WTC11 (cell line): Measurements from ENCODE around the gene PEX11B.

ENCODE experiments used
- FOXK1 ChIP-seq: sonication (generic); formaldehyde crosslinking; IDR thresholded peaks from 2 replicates; pipeline ENCODE4 v1.8.0; 2022; ENCODE audit warnings: mild to moderate bottlenecking, moderate library complexity, missing genetic modification reagents
- IRF2 ChIP-seq: sonication (generic); formaldehyde crosslinking; IDR thresholded peaks from 2 replicates; pipeline ENCODE4 v1.8.0; 2022; ENCODE audit warnings: low read depth, missing genetic modification reagents, borderline replicate concordance
- ZNF121 ChIP-seq: sonication (generic); formaldehyde crosslinking; IDR thresholded peaks from 2 replicates; pipeline ENCODE4 v1.8.0; 2023; ENCODE audit warnings: missing genetic modification reagents
- TF ChIP-seq, protein P1 (sequence below): fragments of 200-600 bp; IDR thresholded peaks from 2 replicates; pipeline ENCODE4 v1.8.0; 2022; ENCODE audit warnings: antibody characterized with exemption
- TF ChIP-seq, protein P2 (sequence below): sonication (generic); formaldehyde crosslinking; conservative IDR thresholded peaks from 2 replicates; pipeline ENCODE4 v1.8.1; 2022; ENCODE audit warnings: mild to moderate bottlenecking, missing genetic modification reagents
- TF ChIP-seq, protein P3 (sequence below): sonication (generic); formaldehyde crosslinking; IDR thresholded peaks from 2 replicates; pipeline ENCODE4 v1.8.1; 2023; ENCODE audit warnings: mild to moderate bottlenecking, moderate library complexity, missing genetic modification reagents
- TF ChIP-seq, protein P4 (sequence below): fragments of 250-450 bp; sonication (Bioruptor Pico); IDR thresholded peaks from 2 replicates; pipeline ENCODE4 v1.9.0; 2021; ENCODE audit warnings: mild to moderate bottlenecking
- TF ChIP-seq, protein P5 (sequence below): sonication (generic); formaldehyde crosslinking; IDR thresholded peaks from 2 replicates; pipeline ENCODE4 v1.8.0; 2022; ENCODE audit warnings: mild to moderate bottlenecking, missing genetic modification reagents

DNA sequence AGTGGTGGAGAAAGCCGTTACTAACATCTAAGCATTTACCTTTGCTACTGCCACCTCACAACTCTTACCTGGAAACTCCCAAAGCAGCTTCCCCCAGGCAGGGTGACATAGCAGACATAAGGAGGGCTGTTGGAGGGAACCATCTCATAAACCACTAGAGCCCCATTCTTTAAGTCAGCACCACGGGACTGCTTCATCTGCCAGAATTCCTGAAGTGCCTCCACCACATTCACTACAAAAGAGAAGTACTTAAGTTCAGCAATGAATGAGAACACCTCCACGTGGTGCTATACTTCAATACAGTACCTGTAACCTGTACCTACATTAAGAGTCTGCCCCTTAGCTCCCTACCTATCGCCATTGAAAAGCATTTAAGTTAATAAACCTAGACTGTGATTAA lies 29.0 kb upstream of the PEX11B start:
- TF ChIP-seq, protein P1, sequence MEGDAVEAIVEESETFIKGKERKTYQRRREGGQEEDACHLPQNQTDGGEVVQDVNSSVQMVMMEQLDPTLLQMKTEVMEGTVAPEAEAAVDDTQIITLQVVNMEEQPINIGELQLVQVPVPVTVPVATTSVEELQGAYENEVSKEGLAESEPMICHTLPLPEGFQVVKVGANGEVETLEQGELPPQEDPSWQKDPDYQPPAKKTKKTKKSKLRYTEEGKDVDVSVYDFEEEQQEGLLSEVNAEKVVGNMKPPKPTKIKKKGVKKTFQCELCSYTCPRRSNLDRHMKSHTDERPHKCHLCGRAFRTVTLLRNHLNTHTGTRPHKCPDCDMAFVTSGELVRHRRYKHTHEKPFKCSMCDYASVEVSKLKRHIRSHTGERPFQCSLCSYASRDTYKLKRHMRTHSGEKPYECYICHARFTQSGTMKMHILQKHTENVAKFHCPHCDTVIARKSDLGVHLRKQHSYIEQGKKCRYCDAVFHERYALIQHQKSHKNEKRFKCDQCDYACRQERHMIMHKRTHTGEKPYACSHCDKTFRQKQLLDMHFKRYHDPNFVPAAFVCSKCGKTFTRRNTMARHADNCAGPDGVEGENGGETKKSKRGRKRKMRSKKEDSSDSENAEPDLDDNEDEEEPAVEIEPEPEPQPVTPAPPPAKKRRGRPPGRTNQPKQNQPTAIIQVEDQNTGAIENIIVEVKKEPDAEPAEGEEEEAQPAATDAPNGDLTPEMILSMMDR: no peak
- TF ChIP-seq, protein P2, sequence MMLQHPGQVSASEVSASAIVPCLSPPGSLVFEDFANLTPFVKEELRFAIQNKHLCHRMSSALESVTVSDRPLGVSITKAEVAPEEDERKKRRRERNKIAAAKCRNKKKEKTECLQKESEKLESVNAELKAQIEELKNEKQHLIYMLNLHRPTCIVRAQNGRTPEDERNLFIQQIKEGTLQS (CRISPR knock-in tag): no peak
- TF ChIP-seq, protein P3, sequence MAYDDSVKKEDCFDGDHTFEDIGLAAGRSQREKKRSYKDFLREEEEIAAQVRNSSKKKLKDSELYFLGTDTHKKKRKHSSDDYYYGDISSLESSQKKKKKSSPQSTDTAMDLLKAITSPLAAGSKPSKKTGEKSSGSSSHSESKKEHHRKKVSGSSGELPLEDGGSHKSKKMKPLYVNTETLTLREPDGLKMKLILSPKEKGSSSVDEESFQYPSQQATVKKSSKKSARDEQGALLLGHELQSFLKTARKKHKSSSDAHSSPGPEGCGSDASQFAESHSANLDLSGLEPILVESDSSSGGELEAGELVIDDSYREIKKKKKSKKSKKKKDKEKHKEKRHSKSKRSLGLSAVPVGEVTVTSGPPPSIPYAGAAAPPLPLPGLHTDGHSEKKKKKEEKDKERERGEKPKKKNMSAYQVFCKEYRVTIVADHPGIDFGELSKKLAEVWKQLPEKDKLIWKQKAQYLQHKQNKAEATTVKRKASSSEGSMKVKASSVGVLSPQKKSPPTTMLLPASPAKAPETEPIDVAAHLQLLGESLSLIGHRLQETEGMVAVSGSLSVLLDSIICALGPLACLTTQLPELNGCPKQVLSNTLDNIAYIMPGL (CRISPR knock-in tag): no peak
- TF ChIP-seq FOXK1 (CRISPR knock-in tag): no peak
- TF ChIP-seq, protein P4, sequence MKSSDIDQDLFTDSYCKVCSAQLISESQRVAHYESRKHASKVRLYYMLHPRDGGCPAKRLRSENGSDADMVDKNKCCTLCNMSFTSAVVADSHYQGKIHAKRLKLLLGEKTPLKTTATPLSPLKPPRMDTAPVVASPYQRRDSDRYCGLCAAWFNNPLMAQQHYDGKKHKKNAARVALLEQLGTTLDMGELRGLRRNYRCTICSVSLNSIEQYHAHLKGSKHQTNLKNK: no peak
- no peak for TF ChIP-seq IRF2 (CRISPR knock-in tag)
- TF ChIP-seq ZNF121 (CRISPR knock-in tag): no peak
- TF ChIP-seq, protein P5, sequence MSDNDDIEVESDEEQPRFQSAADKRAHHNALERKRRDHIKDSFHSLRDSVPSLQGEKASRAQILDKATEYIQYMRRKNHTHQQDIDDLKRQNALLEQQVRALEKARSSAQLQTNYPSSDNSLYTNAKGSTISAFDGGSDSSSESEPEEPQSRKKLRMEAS (CRISPR knock-in tag): no peak
